GM12892 (cell line): ENCODE measurements around the gene DCANP1.

Experiments
- POLR2A ChIP-seq: IDR thresholded peaks from 2 replicates; pipeline ENCODE4 v1.6.1; 2011; ENCODE audit warnings: low read depth, low read length, control low read depth
- POLR2AphosphoS5 ChIP-seq: IDR thresholded peaks from 2 replicates; pipeline ENCODE4 v1.6.1; 2011; ENCODE audit warnings: low read depth, low read length, control low read depth
- TAF1 ChIP-seq: IDR thresholded peaks from 2 replicates; pipeline ENCODE4 v1.6.1; 2011; ENCODE audit warnings: low read depth, mild to moderate bottlenecking, control low read depth, low read length, borderline replicate concordance

DNA sequence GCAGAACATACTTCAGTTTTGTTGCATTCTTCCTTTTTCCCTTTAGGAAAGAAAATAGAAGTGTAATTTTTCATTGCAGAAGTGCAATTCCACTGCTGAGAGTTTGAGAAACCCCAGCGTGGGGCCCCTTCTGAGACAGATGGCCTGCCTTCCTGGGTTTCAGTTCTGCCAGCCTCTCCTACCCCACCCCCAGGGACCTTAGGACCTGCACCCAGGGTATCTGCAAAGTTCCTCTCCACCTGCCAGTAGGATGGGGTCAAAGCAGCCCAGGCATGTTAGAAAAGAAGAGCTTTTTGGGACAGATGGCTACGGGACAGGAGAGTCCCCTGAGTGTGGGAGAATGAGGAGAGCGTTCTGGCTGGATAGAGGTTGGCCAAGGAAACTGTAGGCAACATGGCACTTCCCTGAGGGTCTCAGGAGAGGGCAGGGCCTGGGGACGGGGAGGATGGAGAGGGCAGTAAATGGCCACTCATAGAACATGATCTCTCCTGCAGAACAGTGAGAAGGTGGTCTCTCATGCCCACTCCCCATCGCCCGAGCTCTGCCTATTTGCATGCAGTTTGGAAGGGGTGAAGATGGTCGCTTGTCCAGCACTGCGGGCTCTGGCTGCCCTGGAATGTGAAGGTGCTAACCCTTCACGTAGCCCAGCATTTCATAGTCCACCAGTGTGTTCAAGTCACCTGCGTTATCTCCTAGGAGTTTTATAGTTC lies 5.3 kb upstream of the DCANP1 start, which contains the start of gene TIFAB:
- TF ChIP-seq POLR2A (no peak), POLR2AphosphoS5 (no peak), TAF1 (no peak)
